ENCODE results near the gene MON1A.

GRCh38 chr3:49901366-49902339 is 28.0 kb downstream of the MON1A start:
- TF ChIP-seq POLR2A (IDR thresholded peaks at IDR 0.05; ENCODE audit: low read depth, low read length), result no peak
- no peak for TF ChIP-seq POLR2AphosphoS5 (IDR thresholded peaks at IDR 0.05; ENCODE audit: low read depth, low read length)
- no peak for TF ChIP-seq TAF1 (IDR thresholded peaks at IDR 0.05; ENCODE audit: low read depth, low read length)
- no peak for TF ChIP-seq PAX5 (IDR thresholded peaks at IDR 0.05; ENCODE audit: insufficient read depth, low read length, severe bottlenecking)
- TF ChIP-seq SPI1 (IDR thresholded peaks at IDR 0.05; ENCODE audit: low read depth, low read length), result no peak
- no peak for TF ChIP-seq POU2F2 (IDR thresholded peaks at IDR 0.05; ENCODE audit: low read depth, low read length)
